NCI-H510A (cell line): ENCODE data around the gene HMGXB4.
A peak's percentile ranks its signal among the peaks of the same experiment; 100 is the strongest.

Source experiments
- DNase-seq: peaks from one replicate; lab custom pipeline; 2025; lab: John Stamatoyannopoulos, UW

HMGXB4 gene

DNA sequence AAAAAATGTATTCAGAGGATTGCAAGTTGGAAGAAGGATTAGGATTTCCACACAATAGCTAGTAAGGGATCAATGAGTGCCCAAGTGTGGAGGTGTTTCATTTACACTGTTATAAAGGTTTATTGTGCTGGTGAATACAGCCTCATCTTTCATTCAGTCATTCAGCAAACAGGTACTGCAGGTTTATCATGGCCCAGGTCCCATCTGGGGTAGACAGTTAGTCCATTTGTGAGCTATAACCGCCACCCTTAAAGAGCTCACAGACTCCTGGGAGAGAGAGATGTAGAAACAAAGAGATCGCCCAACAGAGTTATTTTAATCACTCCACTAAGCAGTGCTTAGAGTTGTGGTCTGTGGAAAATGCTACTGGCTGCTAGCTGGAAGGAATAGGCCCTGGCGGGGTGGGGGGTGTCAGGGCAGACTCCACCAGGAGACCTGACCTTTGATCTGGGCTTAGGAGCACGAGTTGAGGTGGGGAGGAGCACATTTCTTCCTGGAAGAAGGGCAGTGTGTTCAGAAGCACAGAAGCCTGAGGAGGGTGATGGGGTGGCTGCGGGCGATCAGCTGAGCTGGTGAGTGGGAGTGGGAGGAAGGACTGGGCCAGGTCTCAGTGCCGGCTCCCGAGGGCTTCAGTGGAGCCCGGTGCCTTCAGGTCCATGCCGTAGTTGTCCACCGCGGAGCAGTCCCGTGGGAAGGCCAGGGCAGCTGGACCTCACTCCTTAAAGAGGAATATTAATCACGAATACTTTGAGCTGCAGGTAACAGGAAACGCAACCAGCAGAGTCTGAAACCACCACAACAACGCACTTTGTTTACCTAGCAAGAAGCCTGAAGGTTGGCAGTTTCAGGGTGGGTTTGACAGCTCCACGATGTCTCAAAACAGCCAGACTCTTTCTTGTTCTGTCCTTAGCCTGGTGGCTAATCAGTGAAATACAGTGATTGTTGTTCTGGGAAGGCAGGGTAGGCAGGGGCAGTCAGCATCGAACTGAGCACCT, 53.6 kb downstream of the HMGXB4 start:
- DNase-seq, result no peak

DNA sequence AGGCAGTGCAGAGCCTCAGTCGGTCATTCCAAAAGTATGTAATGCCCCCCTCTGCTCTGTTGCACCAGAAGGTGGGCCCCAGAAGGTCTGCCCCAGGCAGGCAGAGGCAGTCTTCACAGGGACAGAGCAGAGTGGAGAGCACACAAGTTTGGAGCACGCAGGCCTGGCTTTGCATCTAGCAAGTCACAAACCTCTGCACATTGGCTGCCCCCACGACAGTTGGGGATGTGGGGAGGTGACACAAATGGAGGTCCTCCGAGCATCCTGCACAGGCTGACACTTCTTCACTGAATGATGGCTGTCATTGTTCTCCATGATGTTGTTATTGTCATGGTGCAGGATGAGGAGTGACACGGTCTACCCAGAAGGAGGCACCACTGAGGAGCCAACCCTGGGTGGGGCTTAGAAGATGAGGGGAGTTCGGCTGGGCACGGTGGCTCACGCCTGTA, 54.3 kb downstream of the HMGXB4 start:
- DNase-seq, result no peak

DNA sequence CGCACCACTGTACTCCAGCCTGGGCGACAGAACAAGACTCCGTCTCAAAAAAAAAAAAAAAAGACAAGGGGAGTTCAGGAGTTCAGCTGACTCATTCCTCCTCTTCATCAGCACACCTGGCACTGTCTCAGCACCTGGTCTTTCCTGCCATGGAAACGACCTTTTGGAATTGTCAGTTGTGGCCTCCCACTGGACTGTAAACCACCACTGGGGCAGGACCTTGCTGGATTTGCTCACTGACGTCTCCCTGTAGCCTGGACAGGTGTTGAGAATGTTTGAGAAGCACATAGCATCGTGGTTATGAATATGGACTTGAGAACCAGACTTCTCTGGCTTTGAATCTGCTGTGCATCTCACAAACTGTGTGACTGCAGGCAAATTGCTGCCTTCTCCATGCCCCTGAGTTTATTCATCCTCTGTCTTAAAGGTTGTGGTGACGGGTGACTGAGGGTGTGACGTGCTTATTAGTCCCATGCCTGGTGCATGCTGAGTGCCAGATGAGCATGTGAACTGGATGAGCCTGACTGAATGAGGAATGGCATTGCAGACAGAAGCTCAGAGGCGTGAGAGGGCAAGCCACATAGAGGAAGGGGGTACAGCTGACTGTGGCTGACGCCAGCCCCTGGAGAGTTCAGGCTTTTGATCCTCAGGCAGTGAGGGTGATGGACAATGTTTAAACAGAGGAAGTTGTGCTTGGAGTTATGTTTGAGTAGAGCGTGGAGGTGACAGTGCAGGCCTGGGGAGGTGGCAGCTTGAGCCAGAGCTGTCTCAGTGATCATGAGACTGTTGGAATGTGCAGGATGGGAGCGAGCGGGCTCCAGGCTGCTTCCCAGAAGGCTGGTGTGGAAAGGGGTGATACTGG, 55.1 kb downstream of the HMGXB4 start:
- no peak for DNase-seq

DNA sequence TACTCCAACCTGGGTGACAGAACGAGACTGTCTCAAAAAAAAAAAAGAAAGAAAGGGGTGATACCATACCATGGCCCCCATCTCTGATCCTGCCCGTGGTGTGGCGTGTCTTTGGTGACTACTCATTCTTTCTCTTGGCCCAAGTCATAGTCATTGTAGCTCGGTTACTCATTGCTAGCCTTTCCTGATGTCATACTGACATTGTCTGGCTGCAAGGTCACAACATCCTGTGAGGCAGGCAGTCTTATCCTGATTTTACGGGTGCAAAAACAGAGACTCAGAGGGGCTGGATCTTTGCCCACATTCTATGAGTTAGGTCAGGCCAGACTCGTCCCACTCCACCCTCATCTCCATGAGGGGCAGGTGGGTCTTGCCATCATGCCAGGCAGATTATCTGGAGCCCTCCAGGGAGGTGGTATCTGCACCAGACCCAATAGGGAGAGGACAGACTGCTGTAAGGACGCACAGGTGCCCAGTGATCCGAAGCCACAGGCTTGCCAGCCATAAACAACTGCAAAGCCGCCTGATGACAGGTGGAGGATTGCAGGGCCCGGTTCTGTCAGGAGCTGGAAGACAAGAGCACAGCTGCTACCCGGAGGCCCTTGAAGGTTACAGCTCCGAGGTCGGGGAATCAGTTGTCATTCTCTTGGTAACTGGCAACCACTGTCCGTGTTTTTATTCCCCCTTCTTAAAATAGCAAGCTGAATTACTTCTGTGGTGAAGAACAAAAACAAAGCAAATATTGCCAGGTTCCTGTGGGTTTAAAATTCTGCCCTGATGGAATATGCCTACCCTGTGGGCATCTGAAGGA, 56.2 kb downstream of the HMGXB4 start:
- DNase-seq, result peak; percentile 54

DNA sequence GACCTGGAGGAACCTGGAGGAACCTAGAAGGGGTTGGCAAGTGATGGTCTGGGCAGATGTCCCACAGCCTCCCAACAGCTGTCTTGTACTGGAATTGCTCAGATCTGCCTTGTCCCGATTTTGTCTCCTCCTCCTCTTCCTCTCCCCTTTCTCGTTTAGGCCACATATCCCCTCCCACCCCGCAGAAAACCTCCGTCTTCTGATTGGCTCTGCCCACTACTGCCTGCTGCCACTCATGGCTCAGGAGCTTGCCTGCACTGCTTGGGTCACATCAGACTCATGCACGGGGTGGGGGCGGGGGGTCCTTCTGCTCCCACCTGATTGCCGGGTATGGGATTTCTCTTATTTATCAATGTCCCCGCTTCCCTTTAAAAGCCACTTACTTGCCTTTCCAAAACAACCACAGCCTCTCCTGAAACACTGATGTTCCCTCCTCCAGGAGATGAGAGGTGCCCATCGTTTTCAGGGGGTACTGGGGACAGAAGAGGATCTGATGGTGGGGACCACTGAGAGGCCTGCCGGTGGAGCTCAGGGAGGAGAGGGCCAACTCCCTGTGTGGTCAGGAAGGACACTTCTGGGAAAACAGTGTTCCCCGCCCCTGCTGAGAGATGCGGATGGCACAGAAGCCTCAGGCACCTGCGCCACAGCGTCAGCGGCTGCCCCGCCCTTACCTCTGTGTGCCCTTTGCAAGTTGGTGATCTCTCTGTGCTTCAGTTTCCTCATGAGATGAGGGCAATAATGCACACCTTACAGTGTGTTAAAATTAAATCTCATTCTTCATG, 57.1 kb downstream of the HMGXB4 start:
- DNase-seq, result no peak

DNA sequence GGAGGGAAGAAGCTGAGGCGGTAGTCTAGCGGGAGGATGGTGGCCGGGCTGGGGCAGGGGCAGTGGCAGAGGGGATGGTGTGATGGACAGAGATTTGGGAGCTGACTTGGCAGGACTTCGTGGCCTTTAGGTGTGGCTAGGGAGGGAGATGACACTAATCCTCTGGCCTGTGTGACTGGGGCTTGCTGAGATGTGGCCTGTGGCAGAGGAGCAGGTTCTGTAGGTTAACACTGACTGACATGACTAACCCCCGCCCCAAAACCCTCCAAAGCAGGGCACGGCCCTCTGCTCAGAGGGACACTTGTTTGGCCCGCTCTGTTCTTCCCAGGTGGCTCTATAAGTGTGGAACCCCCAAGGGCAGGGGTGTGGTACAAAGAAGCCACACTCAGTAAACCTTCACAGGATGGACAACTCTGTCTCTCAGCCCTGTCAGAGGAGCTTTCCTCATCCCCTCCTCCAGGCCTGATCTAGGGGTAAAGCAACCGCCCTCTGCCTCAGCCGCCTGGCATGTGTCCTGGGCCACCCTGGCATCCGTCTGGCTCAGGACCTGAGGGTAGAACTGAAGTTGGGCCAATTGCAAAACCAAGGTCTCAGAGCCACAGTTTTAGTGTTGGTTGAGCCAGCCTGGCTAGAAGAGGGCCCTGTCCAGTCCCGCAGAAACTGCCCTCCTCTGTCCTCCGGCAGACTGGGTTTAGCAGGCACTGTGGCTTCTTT, 58.0 kb downstream of the HMGXB4 start:
- DNase-seq, result no peak

DNA sequence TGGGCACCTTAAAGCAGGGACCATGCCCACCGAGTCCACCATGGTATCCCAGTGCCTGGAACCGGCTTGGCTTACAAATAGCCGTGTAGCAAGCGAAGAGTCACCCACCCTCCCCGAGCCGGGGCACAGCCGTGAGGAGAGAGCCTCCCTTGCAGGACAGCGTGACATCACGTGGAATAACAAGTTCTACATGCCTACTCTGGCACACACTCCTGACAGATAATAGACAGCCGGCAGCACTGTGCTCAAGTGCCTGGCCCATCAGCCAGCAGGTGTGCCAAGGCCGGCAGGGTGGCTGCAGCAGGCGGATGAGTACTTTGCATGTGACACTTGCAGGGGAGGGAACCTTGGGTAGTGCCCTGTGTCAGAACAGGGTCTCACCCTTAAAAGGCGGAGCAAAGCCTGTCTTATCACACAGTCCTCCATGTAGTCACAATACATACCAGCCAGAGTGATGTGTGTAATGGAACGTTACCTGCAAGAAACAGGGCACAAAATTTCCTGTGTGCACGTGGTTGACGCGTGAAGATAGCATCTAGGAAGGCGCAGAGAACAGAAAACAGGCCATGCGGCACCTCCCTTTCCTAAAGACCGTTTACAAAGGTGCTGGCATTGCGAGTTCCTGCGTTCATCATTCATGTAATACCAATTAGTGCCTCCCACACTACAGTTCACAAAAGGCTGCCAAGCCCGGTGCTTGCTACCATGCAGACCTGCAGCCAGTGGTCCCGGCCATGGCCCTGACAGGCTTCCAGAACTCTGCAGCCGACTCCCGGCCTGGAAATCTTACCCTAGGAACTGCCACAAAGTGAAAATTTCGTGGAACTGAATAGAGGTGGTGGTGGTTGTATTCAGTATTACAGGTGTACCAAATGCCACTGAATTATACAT, 58.8 kb downstream of the HMGXB4 start:
- peak; percentile 87 for DNase-seq

DNA sequence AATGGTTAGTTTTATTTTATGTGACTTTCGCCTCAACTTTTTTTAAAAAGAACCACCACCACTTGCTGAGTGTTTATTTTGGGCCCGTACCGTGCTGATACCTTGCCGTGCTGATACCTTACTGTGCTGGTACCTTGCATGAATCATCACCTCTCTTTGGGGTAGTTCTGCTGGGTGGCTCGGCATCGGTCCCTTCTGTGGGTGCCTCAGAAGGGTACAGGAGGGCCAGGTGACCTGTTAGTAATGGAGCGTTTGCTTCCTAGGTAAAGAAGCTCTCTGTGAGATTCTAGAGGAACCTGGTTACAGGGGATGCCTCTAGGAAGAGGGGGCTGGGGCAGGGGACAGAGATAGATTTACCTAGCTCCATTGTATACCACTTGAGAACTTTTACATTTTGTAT, 59.5 kb downstream of the HMGXB4 start:
- DNase-seq, result no peak

DNA sequence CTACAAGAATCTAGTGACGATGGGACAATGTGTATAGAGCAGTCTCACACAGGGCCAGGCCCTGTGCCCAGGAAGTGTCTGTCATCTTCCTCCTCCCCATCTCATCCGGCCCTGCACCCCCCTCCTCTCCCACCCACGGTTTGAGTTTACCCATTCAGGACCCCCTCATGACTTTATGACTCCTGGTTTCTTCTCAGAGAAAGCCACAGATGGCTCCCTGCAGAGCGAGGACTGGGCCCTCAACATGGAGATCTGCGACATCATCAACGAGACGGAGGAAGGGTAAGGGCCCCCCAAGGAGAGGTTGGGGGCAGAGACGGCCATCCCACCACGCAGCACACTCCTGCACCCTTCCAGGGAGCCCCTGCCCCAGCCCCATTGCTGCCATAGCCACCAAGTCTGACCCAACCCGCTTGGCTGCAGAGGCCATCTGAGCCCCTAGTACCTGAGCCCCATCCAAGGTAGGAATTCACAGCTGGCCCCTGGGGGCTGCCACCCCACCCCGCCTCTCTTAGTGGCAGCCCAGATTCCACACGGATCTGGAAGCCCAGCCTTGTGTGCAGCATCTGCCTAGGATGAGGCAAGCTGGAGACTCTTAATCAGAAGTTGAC, 60.5 kb downstream of the HMGXB4 start:
- no peak for DNase-seq

DNA sequence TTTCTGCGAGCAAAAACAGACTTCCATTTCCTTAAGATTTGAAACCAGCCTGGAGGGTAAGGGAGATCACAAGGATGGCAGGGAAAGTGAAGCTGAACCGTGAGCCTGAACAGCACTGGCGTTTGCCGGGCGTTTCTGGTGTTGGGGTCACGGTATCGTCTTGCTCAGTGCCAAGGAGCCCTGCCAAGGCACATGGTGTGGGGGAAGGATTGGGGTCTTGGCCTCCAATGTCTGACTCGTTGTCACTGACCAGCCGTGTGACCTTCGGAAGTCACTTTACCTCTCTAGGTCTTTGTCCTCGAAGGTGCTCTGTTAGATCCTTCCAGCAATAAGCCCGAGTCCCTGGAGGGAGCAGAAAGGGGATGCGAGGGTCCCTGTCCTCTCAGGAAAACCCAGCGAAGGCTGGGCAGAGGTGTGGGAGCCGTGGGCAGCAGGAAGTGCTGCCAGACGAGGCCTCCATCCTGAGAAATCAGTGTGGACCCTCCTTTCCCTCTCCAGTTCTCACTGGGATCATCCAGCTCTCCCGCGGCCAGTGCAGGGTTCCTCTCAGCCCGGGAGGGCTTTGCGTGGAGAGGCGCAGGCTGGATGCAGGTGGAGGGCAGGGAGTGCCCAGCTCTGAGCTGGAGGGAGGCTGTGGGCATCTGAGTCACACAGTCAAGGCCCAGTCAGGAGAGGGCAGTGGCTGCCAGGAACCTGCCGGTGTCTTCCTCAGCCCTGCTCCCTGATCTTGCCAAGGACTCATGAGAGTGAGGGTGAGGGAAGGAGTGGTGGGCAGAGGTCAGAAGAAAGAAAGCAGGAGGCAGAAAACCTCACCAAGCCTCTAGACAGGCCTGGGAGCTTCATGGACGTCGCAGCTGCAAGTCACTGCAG, 61.3 kb downstream of the HMGXB4 start:
- no peak for DNase-seq

DNA sequence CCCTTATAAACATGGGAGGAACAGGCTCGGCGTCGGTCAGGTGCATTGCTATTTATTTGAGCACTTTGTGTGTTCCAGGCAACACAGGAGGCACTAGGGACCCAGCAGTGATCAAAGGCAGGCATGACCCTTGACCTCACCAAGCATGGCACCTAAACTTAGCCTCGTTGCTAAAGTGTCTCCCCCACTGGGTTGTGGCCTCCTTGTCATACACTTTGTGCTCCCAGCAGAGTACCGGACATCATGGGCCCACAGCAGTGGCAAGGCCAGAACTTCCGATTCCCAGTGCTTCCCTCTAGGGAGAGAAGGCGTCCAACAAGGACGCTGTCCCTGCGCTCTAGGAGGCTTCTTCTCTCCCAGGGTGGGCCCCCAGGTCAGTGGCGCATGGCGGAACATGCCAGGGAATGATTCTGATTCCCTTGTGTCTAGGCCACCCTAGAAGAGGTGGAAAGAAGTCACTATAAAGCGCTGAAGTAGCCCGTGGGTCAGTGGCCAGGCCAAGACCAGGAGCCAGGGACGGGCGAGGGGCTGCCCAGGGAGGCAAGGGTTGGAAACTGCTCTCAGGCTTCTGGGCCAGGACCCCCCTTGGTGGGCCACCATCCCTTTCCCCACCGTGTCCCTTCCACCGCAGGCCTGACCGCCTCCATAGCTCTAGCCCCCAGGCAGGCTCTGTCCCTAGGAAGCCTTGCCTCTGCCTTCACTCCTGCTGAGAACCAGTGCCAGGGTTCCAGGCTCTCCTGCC, 62.1 kb downstream of the HMGXB4 start:
- no peak for DNase-seq

DNA sequence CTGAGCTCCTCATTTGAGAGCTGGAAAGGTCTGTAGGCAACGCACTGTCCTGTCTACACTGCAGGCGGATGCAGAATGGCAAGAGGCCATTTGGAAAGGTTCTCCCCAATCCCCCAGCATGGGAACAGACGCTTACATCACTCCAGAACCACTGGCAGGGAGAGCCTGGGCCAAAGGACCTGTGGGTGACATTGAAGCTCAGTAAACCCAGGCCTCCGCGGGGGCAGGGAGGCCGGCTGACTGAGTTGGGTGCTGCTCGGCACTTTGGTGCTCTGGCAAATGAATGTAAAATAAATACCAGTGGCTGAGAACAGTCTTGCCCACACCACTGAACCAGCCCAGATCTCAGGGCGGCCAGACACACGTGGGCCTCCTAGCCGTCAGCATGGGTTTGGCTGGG, 64.8 kb downstream of the HMGXB4 start:
- DNase-seq, result no peak

DNA sequence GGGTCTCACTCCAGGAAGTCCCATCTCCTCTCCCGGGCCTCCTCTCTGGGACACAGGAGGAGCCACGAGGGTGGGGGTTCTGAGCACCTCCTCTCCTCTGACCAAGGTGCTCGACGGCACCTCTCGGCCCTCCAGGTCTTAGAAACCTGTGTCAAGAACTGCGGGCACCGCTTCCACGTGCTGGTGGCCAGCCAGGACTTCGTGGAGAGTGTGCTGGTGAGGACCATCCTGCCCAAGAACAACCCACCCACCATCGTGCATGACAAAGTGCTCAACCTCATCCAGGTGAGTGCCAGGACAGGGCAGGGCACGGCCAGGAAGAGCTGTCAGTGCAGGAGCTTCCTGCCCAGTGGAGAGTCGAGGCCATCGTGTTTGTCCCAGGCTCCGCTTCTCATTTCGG, 65.6 kb downstream of the HMGXB4 start:
- DNase-seq, result no peak

DNA sequence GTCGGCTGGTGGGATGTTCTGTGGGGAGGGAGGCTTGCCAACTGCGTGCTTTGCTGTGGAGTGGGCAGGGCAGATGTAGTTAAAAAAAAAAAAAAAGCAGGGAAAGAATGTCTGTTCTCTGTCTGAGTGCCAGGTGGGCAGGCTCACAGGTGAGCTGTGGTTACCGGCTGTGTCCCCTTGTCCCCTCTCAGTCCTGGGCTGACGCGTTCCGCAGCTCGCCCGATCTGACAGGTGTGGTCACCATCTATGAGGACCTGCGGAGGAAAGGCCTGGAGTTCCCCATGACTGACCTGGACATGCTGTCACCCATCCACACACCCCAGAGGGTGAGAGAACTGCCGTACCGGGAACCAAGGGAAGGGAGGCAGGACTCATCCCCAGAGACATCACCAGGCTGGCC, 66.0 kb downstream of the HMGXB4 start:
- DNase-seq, result no peak

DNA sequence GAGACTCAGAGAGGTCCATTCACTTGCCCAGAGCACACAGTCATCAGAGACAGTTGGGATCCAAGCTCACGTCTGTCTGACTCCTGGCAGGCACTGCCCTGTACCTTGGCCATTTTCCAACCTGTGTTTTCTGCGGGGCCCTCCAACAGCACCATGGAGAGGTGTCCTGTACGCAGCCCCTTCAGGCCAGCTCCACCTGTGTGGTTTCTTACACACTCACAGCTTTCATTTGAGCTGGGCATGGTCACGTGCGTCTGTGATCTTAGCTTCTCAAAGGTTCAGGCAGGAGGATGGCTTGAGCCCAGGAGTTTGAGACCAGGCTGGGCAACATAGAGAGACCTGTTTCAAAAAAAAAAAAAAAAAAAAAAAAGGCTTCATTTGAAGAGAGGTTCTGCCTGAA, 66.8 kb downstream of the HMGXB4 start:
- DNase-seq, result no peak

DNA sequence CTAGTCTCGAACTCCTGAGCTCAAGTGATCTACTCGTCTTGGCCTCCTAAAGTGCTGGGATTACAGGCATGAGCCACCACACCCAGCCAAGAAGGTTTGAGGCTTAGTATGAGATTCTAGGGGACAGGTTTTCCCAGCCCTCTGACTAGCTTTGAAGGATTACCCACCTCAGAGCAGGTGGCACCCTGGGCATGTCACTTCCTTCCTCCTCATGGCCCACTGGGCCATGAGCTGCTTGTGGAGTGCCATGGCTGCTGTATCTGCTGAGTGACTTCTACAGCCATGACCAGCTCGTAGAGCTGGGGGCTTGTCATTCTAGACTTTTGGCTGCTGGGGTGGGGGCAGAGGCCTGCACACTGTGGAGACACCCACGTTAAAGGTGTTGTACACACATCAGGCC, 67.5 kb downstream of the HMGXB4 start:
- no peak for DNase-seq

DNA sequence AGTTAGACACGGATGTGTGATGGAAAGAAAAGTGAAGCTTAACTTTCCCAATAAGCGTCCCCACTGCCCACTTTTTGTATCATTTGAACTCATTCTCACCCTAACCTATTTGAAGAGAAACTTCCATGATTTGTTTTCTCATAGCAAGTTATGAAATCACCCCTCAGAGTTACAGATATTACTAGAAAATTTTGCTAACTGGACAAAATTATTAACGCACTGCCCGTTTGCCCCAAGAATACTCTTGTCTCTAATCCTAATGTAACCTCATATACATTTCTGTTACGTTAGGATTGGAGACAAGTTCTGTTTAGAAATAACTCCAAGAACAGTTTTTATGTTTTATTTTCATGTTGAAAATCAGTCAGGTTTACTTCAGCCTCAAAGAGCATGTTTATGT, 67.9 kb downstream of the HMGXB4 start:
- no peak for DNase-seq
